GM21367 (cell line): ENCODE measurements around the gene AMIGO3.

Experiments used
- ATAC-seq: cut with Tn5 transposase; IDR thresholded peaks from one replicate; pipeline ENCODE4 v1.9.1; 2021; ENCODE audit not compliant: unreplicated experiment

The AMIGO3 gene

DNA sequence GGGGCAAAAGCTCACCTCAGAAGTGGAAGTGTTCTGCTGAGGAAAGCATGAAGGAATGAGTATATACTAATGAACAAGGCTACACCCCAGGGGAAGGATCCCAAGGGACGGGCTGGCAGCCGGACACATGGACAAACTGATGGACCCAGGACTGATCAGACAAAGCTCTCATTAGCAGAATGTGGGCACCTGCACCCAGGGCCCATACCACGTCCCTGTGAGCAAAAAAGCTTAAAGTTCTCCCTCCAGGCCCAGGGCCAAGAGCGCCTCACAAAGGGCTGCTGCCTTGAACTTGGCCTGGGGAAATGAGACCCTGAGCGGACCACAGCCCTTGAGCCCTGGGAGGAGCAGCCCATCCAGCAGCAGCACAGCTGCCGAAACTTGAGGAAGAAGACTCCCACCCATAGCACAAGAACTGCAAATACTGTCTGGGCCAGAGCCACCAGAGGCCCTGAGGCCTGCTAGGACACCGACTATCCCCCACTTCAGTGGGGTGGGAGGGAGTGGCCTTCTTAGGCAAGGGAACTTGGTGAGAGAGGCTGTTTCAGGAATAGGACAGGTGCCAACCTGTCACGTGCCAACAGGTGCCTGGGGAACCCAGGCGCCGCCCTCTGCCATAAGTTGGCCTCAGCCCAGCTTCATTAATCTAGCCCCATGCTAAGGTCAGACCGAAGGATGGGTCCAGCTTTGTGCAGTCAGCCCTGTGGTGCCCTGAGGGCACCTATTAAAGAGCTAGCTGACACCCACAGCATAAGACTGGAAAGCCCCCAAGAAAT, 6.6 kb upstream of the AMIGO3 start:
- ATAC-seq = no peak

GRCh38 chr3:49724586-49724985, 5.1 kb upstream of the AMIGO3 start:
- ATAC-seq = no peak

GRCh38 chr3:49723628-49724551, 4.4 kb upstream of the AMIGO3 start, which contains the start of gene GMPPB:
Gene GMPPB, minus strand, starts transcription at chr3:49723951. Its CDS starts 225 bp downstream, at chr3:49723726.
- peak; percentile 63 for ATAC-seq

DNA sequence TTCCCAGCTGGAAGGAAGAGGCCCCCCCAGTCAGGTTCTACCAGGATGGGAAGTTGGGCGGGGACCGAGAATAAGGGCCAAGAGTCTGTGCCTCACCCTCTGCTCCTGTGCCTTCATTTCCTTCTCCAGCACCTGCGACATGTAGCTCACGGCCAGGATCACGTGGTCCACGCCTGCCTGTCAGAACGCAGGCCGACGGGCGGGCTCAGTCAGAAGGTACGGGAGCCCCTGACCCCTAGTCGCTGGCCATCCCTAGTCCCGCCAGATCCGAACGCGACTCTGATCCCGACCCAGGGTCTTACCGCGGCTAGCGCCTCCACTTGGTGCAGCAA, 3.8 kb upstream of the AMIGO3 start:
- ATAC-seq = no peak

DNA sequence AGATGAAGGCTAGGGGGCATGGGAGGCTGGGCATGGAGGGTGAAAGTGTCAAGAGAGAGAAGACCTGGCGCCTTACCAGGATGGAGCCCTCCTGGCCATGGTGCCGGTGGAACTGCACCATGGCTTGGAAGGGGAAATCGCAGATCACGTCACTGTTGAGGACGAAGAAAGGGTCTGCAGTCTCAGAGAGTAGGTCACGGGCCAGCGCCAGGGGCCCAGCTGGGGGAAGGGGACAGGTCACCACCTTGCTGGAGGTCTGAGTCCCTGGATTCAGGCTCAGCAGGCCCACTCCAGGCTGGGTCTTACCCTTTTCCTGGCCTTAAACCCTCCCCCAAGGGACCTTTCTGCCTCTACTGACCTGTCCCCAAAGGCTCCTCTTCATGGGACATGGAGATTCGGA, 3.4 kb upstream of the AMIGO3 start:
- no peak for ATAC-seq

DNA sequence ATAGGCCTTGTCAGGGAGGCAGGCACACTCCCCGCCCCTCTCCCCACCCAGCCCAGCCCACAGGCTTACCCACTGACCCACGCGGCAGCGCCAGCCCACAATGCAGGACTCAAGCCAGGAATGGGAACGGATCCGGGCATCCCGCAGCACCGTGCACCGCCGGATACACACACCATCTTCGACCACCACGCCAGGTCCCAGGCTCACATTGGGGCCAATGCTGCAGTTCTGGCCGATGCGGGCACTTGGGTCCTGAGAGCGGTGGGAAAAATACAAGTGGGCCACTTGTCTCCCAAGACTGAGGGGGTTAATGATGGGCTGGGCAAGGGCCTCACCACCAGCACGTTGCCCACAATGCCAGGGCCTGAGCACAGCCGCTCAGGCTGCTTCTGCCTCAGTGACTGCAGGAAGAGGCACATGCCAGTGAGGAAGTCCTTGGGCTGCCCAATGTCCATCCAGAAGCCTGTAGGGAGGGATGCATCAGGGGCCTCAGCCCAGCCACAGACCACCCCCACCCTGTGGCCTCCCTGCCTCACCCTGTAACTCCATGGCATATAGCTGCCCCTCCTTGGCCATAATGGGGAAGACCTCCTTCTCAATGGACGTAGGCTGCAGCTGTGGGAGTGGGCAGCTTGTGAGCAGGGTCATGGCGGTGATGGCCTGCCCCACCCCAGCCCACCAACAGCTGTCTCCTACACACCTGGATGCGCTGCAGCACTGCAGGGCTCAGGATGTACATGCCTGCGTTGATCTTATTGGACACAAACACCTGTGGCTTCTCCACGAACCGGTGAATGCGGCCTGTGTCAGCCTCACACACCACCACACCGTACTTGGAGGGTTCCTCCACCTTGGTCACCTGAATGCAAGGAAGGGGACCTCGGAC, 2.7 kb upstream of the AMIGO3 start:
- no peak for ATAC-seq

DNA sequence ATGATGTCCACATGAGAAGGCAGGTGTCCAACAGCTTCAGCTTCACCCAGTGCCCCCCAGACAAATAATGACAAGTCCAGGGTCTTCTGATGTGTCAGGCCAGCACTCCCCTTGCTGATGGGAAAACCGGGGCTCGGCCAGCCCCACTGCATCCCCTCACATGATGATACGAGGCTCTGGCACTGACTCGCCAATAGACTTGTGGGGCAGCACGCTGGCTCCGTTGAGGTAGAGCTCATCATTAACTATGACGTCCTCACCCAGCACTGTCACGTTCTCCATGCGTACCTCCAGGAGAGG, 2.1 kb upstream of the AMIGO3 start:
- ATAC-seq = no peak

DNA sequence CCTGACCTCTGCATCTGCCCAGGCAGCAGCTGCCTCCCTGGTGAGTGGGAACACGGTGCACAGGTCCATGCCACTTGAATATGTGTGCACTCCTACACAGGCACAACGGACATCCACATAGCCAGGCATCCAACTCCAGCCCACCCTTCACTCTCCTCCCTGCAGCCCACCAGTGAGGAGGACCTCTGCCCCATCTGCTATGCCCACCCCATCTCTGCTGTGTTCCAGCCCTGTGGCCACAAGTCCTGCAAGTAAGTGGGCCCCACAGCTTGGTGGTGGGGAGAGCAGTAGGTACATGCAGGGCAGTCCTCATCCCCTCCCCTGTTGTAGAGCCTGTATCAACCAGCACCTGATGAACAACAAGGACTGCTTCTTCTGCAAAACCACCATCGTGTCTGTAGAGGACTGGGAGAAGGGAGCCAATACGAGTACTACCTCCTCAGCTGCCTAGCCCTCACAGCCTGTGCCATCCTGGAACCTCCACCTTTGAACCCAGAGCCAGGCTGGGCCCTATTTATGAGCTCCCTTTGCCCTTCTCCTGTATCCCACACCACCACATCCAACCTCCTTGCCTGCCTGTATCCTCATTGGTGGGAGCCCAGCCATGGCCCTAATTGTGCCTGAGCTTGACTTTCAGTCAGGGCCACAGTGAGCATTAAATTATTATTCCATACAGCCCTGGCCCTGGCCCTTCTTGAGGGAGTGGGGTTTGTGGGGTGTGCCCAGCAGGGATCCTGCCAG, 1.5 kb upstream of the AMIGO3 start:
- ATAC-seq = no peak

DNA sequence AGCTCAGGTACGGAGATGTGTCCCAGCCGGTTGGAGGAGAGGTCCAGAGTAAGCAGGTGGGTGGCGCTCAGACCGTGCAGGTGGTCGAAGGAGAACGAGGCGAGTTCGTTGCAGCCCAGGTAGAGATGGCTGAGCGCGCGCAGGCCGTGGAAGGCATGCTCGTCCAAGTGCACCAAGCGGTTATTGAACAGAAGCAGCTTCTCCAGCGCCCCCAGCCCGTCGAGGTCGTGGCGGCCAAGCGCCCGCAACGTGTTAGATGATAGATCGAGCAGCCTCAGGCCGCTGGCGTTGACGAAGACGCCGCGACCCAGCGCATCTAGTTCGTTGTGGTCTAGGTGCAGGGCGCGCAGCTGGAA, 648 bp downstream of the AMIGO3 start:
- ATAC-seq = no peak

DNA sequence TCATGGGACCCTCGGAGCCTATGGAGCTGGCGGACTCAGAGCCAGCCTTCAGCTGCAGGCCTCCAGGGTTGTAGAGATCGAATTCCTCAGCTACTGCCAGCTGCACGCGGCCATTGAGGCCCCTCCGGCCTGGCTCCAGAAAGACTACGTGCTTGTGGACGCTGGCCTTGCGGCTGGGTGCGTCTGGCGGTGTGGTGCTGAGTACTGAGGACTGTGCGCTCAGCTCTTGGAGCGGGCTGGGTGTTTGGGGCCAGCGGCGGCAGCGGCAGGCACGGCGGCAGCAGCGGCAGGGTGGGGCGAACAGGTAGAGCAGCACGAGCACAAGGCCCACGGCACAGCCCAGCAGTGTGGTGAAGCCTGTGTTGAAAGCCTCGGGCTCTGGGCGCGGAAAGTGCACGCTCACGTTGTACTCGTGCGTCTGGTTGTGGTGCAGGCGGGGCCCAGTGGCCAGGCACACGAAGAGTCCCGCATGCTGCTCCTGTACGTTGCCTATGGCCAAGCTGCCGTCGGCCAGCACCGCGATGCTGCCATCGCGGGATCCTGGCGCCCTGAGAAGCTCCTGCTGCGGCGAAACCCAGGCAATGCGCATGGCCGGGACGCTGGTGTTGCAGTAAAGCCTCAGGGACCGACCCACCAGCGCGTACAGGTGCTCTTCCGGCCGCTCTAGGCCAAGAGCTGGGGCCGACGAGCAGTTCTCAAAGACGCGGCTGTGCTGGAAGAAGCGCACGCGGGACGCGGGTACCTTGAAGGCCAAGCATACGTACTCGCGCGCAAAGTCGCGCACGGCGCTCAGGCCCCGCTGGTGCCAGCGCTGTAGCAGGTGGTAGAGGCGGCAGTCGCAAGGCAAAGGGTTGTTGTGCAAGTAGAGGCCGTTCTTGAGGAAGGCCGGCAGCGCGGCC, 1.3 kb downstream of the AMIGO3 start:
- no peak for ATAC-seq

DNA sequence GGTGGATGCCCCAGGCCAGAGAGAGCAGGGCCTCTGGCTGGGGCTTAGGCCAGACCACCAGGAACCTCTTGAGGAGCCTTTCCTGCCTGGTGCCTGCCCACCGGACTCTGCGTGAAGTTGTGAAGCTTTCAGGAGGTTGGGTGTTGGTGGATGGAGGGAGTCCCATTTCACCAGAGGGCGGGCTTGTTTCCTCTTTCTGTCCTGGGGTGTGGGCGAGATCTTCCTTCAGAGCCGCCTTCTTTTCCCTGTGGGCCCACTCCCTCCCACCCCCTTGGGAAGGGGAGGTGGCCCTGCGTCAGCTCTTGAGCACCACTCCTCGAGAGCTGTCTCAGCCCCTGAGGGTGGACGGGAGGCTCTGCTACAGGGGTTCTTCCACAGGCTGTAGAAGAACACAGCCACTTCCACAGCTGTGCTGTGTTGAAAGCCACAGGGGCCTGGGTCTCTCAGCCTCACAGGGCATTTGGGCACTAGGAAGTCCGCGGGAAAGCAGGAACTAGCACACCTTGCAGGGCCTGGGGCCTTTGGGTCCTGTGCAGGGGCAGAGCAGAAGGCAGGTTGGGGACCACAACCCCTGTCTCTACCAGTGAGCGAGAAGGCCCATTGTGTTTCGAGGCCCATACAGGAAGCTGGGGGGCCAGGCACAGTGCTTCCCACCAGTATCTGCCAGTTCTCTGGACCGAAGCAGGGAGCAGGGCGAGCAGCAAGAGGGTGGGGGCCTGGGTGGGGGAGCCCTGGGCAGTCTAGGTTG, 2.1 kb downstream of the AMIGO3 start:
- no peak for ATAC-seq

- ATAC-seq = no peak
Measured at GRCh38 chr3:49716691-49717210, 2.7 kb downstream of the AMIGO3 start.

DNA sequence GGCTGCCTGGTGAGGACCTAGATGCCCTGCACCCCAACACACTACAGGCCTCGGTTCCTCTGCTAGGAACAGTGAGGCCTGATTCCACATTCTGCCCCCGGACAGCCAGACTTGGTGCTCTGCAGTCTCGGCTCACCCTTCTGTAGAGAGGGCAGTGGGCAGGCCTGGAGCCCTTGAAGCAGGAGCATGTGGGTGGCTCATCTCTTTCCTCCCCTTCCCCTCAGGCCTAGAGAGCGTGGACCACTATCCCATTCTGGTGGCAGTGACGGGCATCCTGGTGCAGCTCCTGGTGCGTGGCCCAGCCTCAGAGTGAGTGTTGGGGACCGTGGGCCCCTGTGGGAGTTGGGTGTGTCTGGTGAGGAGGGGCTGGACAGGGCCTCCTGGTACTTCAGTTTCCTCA, 3.3 kb downstream of the AMIGO3 start:
- ATAC-seq = no peak

- no peak for ATAC-seq
Measured at GRCh38 chr3:49715611-49716121, 3.8 kb downstream of the AMIGO3 start.

DNA sequence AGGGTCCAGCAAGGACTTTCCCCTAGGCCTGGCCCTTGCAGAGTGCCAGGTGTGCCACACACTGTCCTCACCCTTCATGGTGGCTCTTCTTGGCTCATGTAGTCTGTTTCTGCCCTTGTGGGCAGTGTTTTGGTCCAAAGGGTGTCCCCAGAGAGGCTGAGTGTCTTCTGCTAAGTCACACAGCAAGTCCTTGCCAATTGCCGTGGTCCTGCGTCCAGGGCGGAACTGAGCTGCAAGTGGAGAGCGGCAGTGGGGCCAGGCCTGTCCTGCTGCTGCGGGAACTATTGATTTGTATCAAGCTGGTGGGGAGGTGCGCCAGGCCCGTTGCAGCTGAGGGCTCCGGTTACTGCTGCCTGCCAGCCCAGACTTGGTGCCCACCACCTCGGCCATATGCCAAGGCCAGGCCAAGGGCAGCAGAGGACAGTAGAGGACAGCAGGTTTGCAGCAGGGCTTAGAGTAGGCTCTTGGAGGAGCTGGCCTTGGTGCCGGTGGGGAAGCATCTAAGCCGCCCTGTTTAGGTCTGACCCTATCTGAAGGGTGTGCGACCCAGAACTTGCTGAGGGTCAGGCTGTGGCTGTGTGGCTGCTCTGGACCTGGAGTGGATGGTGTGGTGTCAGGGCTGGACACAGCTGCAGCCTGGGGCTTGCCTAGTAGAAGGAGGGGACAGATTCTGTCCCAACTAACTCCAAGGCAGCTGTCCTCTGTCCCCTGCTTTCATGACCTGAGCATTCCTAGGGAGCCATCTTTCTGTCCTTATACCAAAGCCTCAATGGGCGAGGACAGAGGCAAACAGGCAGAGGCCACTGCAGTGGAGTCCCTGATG, 4.5 kb downstream of the AMIGO3 start:
- ATAC-seq = no peak

GRCh38 chr3:49713336-49714105, 6.0 kb downstream of the AMIGO3 start:
- no peak for ATAC-seq
